GM23248 (cell line): ENCODE results near the gene LAPTM4A. TPM values are rescaled to one million over a fixed set of nuclear protein-coding genes. Genes with fewer than 3 reads are reported as not detected.
A peak's percentile ranks its signal among the peaks of the same experiment; 100 is the strongest.

Experiments used
- DNase-seq: peaks from one replicate; pipeline ENCODE4 v3.0.0-alpha.2; 2015
- H2AFZ ChIP-seq: fragments of 200-600 bp; sonication (generic); 2 replicates; pipeline ENCODE4 v1.6.1; 2016; ENCODE audit warnings: antibody characterized with exemption
- H3F3A ChIP-seq: fragments of 200-600 bp; sonication (generic); 2 replicates; pipeline ENCODE4 v1.6.1; 2016; ENCODE audit warnings: mild to moderate bottlenecking, antibody characterized with exemption, mixed run types; ENCODE audit not compliant: insufficient read depth
- H3K27ac ChIP-seq: fragments of 200-600 bp; sonication (generic); 2 replicates; pipeline ENCODE4 v1.5.1; 2016; ENCODE audit warnings: mild to moderate bottlenecking
- H3K27me3 ChIP-seq: fragments of 200-600 bp; sonication (generic); replicated peaks from 2 replicates; pipeline ENCODE4 v1.6.1; 2016; ENCODE audit warnings: mild to moderate bottlenecking; ENCODE audit not compliant: insufficient read depth
- H3K36me3 ChIP-seq: fragments of 200-600 bp; sonication (generic); 2 replicates; pipeline ENCODE4 v1.6.1; 2016; ENCODE audit warnings: low read depth, mild to moderate bottlenecking
- H3K4me1 ChIP-seq: fragments of 200-600 bp; sonication (generic); 2 replicates; pipeline ENCODE4 v1.6.1; 2016; ENCODE audit warnings: mild to moderate bottlenecking; ENCODE audit not compliant: insufficient read depth
- H3K4me2 ChIP-seq: fragments of 200-600 bp; sonication (generic); one replicate; pipeline ENCODE4 v1.6.1; 2016; ENCODE audit warnings: mild to moderate bottlenecking; ENCODE audit not compliant: unreplicated experiment
- H3K4me3 ChIP-seq: fragments of 200-600 bp; sonication (generic); 2 replicates; pipeline ENCODE4 v1.5.1; 2016; ENCODE audit warnings: mild to moderate bottlenecking
- H3K79me2 ChIP-seq: fragments of 200-600 bp; sonication (generic); 2 replicates; pipeline ENCODE4 v1.6.1; 2016; ENCODE audit warnings: mild to moderate bottlenecking; ENCODE audit not compliant: insufficient read depth
- H3K9ac ChIP-seq: fragments of 200-600 bp; sonication (generic); 2 replicates; pipeline ENCODE4 v1.6.1; 2016; ENCODE audit warnings: mild to moderate bottlenecking
- H3K9me2 ChIP-seq: fragments of 200-600 bp; sonication (generic); 2 replicates; pipeline ENCODE4 v1.6.1; 2016; ENCODE audit warnings: mixed run types, mild to moderate bottlenecking, moderate library complexity; ENCODE audit not compliant: insufficient read depth
- H3K9me3 ChIP-seq: fragments of 200-600 bp; sonication (generic); one replicate; pipeline ENCODE4 v1.6.1; 2017; ENCODE audit warnings: low read depth
- H4K20me1 ChIP-seq: fragments of 200-600 bp; sonication (generic); 2 replicates; pipeline ENCODE4 v1.6.0; 2016; ENCODE audit not compliant: insufficient read depth
- EZH2 ChIP-seq: fragments of 200-600 bp; sonication (generic); IDR thresholded peaks from 2 replicates; pipeline ENCODE4 v1.6.1; 2018; ENCODE audit warnings: antibody characterized with exemption, mild to moderate bottlenecking; ENCODE audit not compliant: insufficient read depth, poor library complexity, severe bottlenecking
- EZH2phosphoT487 ChIP-seq: fragments of 200-600 bp; sonication (generic); IDR thresholded peaks from 2 replicates; pipeline ENCODE4 v1.6.1; 2018; ENCODE audit warnings: antibody characterized with exemption, moderate library complexity, mild to moderate bottlenecking, low read depth; ENCODE audit not compliant: insufficient read depth
- WGBS, 2 experiments: methylation state at CpG; one replicate each; pipeline ENCODE4 v1.1.6; 2015 to 2017; ENCODE audit warnings: low lambda C conversion rate in 2 of 2, low coverage in 1 of 2; ENCODE audit errors: missing lambda C conversion rate in 2 of 2; 5-methylcytosine and 5-hydroxymethylcytosine counted together
- in situ Hi-C: fragments of 300-500 bp; cut with MboI; formaldehyde crosslinking; loops from 2 replicates; pipeline ENCODE4 v1.15.0; 2020
- polyA plus RNA-seq: library from polyadenylated mRNA; unstranded; fragments of >200 nt; fragmentation: Nextera tagmentation; extraction: Ambion mirVana; gene quantifications from 2 replicates; pipeline ENCODE4 v1.2.1, GENCODE V29; 2016
- total RNA-seq: library from RNA; depleted of rRNA; stranded (reverse); fragments of >200 nt; shearing (Covaris generic); gene quantifications from 2 replicates; pipeline ENCODE4 v1.2.3, GENCODE V29; 2014

The LAPTM4A gene
- total and polyA plus RNA-seq, 2 experiments from 2014 or later: 363 to 752 TPM

GRCh38 chr2:20034218-20034617 is 17.2 kb downstream of the LAPTM4A start:
- in situ Hi-C loops: no loop called here
- TF ChIP-seq EZH2phosphoT487 (no peak), EZH2 (no peak)
- 78 to 89% methylated on average over 4 of the region's 4 CpGs for WGBS, 2 experiments
- H3K9me3 ChIP-seq: no peaks in the 10 kb centered on the region
- H3K27ac ChIP-seq: no peak overlapping the region
- no peak overlapping the region for H3K4me3 ChIP-seq
- no peak for DNase-seq
- H3K9ac ChIP-seq: no peak overlapping the region
- H3K4me2 ChIP-seq: no peak overlapping the region
- H3K27me3 ChIP-seq: no peaks in the 10 kb centered on the region
- H3K9me2 ChIP-seq: no peaks in the 10 kb centered on the region
- peaks cover 4% of the 10 kb centered on the region; the same call in 1 of the 2 replicates for H4K20me1 ChIP-seq
- H3F3A ChIP-seq: peaks cover 29% of the 10 kb centered on the region; the same call in 1 of the 2 replicates
- H2AFZ ChIP-seq: no peak overlapping the region
- H3K4me1 ChIP-seq: no peaks in the 10 kb centered on the region
- H3K79me2 ChIP-seq: peaks cover 100% of the 10 kb centered on the region
- H3K36me3 ChIP-seq: peaks cover 93% of the 10 kb centered on the region

DNA sequence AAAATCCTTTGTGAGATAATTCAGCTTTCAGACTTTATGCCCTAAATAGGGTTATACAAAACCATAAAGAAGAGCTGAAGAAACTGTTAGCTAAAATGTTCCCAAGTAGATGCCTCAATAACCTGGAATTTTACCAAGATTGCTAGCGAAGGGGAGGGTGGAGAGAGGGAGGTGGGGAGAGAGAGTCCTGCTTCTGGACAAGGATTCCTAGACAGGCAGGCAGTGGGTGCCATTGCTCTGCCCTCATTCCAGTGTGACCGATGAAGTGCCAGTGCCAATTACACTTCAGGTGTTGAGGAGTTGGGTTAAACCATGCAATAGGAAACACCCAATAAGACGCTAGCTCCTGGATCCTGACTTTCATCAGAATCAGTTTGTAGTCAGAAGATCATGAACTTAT is 18.1 kb downstream of the LAPTM4A start:
- DNase-seq: no peak
- H3K36me3 ChIP-seq: peaks cover 95% of the 10 kb centered on the region
- no peak for TF ChIP-seq EZH2phosphoT487
- no peak for TF ChIP-seq EZH2
- 84 to 89% methylated on average over 3 of the region's 3 CpGs for WGBS, 2 experiments
- no peaks in the 10 kb centered on the region for H3K4me1 ChIP-seq
- H3K9me2 ChIP-seq: no peaks in the 10 kb centered on the region
- in situ Hi-C loops: no loop called here
- peaks cover 30% of the 10 kb centered on the region; the same call in 1 of the 2 replicates for H3F3A ChIP-seq
- H3K79me2 ChIP-seq: peaks cover 100% of the 10 kb centered on the region
- no peak overlapping the region for H3K27ac ChIP-seq
- H2AFZ ChIP-seq: no peak overlapping the region
- no peaks in the 10 kb centered on the region for H3K27me3 ChIP-seq
- no peaks in the 10 kb centered on the region for H3K9me3 ChIP-seq
- H3K4me3 ChIP-seq: no peak overlapping the region
- H3K9ac ChIP-seq: no peak overlapping the region
- H4K20me1 ChIP-seq: peaks cover 4% of the 10 kb centered on the region; the same call in 1 of the 2 replicates
- no peak overlapping the region for H3K4me2 ChIP-seq

- Histone ChIP-seq H3K4me2 (no peak overlapping the region), H3K9me3 (no peaks in the 10 kb centered on the region), H3F3A (peaks cover 42% of the 10 kb centered on the region; the same call in 1 of the 2 replicates), H3K9me2 (no peaks in the 10 kb centered on the region), H3K9ac (no peak overlapping the region), H3K79me2 (peaks cover 70% of the 10 kb centered on the region), H3K36me3 (peaks cover 77% of the 10 kb centered on the region), H3K27ac (no peak overlapping the region), H3K4me1 (peaks cover 14% of the 10 kb centered on the region), H3K4me3 (no peak overlapping the region), H2AFZ (no peak overlapping the region), H3K27me3 (no peaks in the 10 kb centered on the region), H4K20me1 (peaks cover 4% of the 10 kb centered on the region; the same call in 1 of the 2 replicates)
- TF ChIP-seq EZH2: no peak
- WGBS, 2 experiments: 86 to 88% methylated on average over 6 of the region's 6 CpGs
- in situ Hi-C loops: no loop called here
- no peak for DNase-seq
Measured at GRCh38 chr2:20030224-20030623, 21.2 kb downstream of the LAPTM4A start.

GRCh38 chr2:20027705-20028434 is 23.6 kb downstream of the LAPTM4A start:
- H3K27ac ChIP-seq: no peak overlapping the region
- peaks cover 46% of the 10 kb centered on the region for H3K79me2 ChIP-seq
- H3K4me3 ChIP-seq: no peak overlapping the region
- H3K27me3 ChIP-seq: no peaks in the 10 kb centered on the region
- 0 out of 2 replicates have a peak, but pooled peaks cover 4% of the 10 kb centered on the region for H4K20me1 ChIP-seq
- TF ChIP-seq EZH2phosphoT487 (no peak), EZH2 (no peak)
- H3K9me2 ChIP-seq: no peaks in the 10 kb centered on the region
- 61 to 62% methylated on average over 3 of the region's 3 CpGs for WGBS, 2 experiments
- H3K4me1 ChIP-seq: peaks cover 18% of the 10 kb centered on the region
- H2AFZ ChIP-seq: no peak overlapping the region
- H3K9me3 ChIP-seq: no peaks in the 10 kb centered on the region
- peaks cover 53% of the 10 kb centered on the region for H3K36me3 ChIP-seq
- no peak overlapping the region for H3K9ac ChIP-seq
- in situ Hi-C loops: no loop called here
- peak; percentile 53 for DNase-seq
- peak overlapping the region; percentile 0 for H3K4me2 ChIP-seq
- H3F3A ChIP-seq: peaks cover 33% of the 10 kb centered on the region; the same call in 1 of the 2 replicates
